Stomach (tissue), 9 donors: ENCODE measurements around the gene GRIP2. TPM values are rescaled to one million over a fixed set of nuclear protein-coding genes. Genes with fewer than 3 reads are reported as not detected.

Experiments
- DNase-seq, 2 donors: peaks; one replicate each; pipeline versions ENCODE4 v3.0.0 to v3.0.0-alpha.2; 2013 to 2019
- H3K27ac ChIP-seq, 5 donors: fragments of 200-600 bp in 4 of 5; sonication (generic) in 4 of 5; one replicate each; pipeline ENCODE4 v1.5.1; 2013 to 2019; ENCODE audit warnings: mild to moderate bottlenecking in 1 of 5, moderate library complexity in 1 of 5
- H3K27me3 ChIP-seq, 3 donors: fragments of 200-600 bp; sonication (generic); one replicate each; pipeline ENCODE4 v1.5.1; 2017 to 2019; ENCODE audit warnings: mixed run types in 1 of 3
- H3K36me3 ChIP-seq, 4 donors: fragments of 200-600 bp; sonication (generic); 1 replicate in 3 of 4; 2 replicates in 1 of 4; pipeline ENCODE4 v1.5.1; 2016 to 2019
- H3K4me1 ChIP-seq, 4 donors: fragments of 200-600 bp; sonication (generic); one replicate each; pipeline ENCODE4 v1.5.1; 2016 to 2019
- H3K4me3 ChIP-seq, 4 donors: fragments of 200-600 bp; sonication (generic) in 3 of 4; one replicate each; pipeline ENCODE4 v1.5.1; 2016 to 2019; ENCODE audit warnings: mild to moderate bottlenecking in 1 of 4
- H3K9me3 ChIP-seq, 4 donors: fragments of 200-600 bp; sonication (generic); one replicate each; pipeline ENCODE4 v1.5.1; 2016 to 2019
- CTCF ChIP-seq, 7 experiments: fragments of 450-650 bp in 4 of 7; fragments of 200-600 bp in 3 of 7; sonication (generic) in 3 of 7; IDR thresholded peaks; one replicate each; pipeline ENCODE4 v1.5.1; 2016 to 2019; ENCODE audit warnings: antibody characterized with exemption in 7 of 7, control low read depth in 2 of 7, mild to moderate bottlenecking in 1 of 7
- EP300 ChIP-seq: sonication (generic); formaldehyde crosslinking; IDR thresholded peaks from one replicate; pipeline ENCODE4 v1.6.1; 2017; ENCODE audit warnings: antibody characterized with exemption
- POLR2A ChIP-seq, 4 donors: fragments of 450-650 bp; IDR thresholded peaks; one replicate each; pipeline ENCODE4 v1.6.1; 2016; ENCODE audit warnings: antibody characterized with exemption in 4 of 4, control low read depth in 2 of 4, mild to moderate bottlenecking in 1 of 4, moderate library complexity in 1 of 4
- POLR2AphosphoS5 ChIP-seq, 3 donors: sonication (generic); formaldehyde crosslinking; IDR thresholded peaks; one replicate each; pipeline ENCODE4 v1.6.1; 2016; ENCODE audit warnings: antibody characterized with exemption in 3 of 3
- WGBS, 5 donors: extraction: QIAGEN DNeasy Blood & Tissue Kit in 3 of 5; methylation state at CpG; one replicate each; pipeline versions ENCODE4 v1.1.5 to v1.1.7; 2013 to 2018; 5-methylcytosine and 5-hydroxymethylcytosine counted together
- intact Hi-C: fragments of 100-400 bp; cut with DNase I; formaldehyde crosslinking; loops from one replicate; pipeline ENCODE4 v1.15.1; 2023; ENCODE audit warnings: low total_unique reads
- polyA plus RNA-seq, 3 donors: library from polyadenylated mRNA; stranded (reverse); fragments of 200-250 nt; gene quantifications; one replicate each; pipeline ENCODE4 v1.2.3, GENCODE V29; 2013
- total RNA-seq, 5 donors: library from RNA; depleted of rRNA; stranded (reverse); fragments of >200 nt; gene quantifications; one replicate each; pipeline versions ENCODE4 v1.1.0 to v1.2.3, GENCODE V29; 2014 to 2016
- donor health status: healthy with polysubstance abuse.
- donor health status: Bipolar disorder and iron deficiency.
- donor health status: healthy.

Gene GRIP2
- total and polyA plus RNA-seq, 8 donors: 0.58 to 33.8 (median 2.8) TPM

- Histone ChIP-seq H3K27me3 (no peaks in the 10 kb centered on the region), H3K4me3 (no peak overlapping the region), H3K27ac (no peak overlapping the region), H3K4me1 (peaks cover 0 to 6% (median 2%) of the 10 kb centered on the region in 4 donors), H3K36me3 (no peaks in the 10 kb centered on the region), H3K9me3 (no peaks in the 10 kb centered on the region)
- 78 to 88% (median 83%) methylated on average over 19 of the region's 19 CpGs for WGBS, 5 donors
- DNase-seq: no peak
- TF ChIP-seq EP300 (no peak), CTCF (IDR thresholded peaks at IDR 0.05) (no peak), POLR2A (IDR thresholded peaks at IDR 0.05) (no peak)
- intact Hi-C loops: no loop called here
These were observed 27.7 kb downstream of the GRIP2 start for GRCh38 chr3:14512281-14512941.

- Histone ChIP-seq H3K4me3 (no peak overlapping the region), H3K27me3 (no peaks in the 10 kb centered on the region), H3K36me3 (no peaks in the 10 kb centered on the region), H3K4me1 (peaks cover 0 to 6% (median 2%) of the 10 kb centered on the region in 4 donors), H3K27ac (no peak overlapping the region), H3K9me3 (no peaks in the 10 kb centered on the region)
- intact Hi-C loops: no loop called here
- WGBS, 5 donors: 66 to 72% (median 67%) methylated on average over 12 of the region's 12 CpGs
- no peak for TF ChIP-seq CTCF (IDR thresholded peaks at IDR 0.05)
- TF ChIP-seq POLR2A (IDR thresholded peaks at IDR 0.05): no peak
- TF ChIP-seq POLR2AphosphoS5 (IDR thresholded peaks at IDR 0.05): no peak
- TF ChIP-seq EP300: no peak
- DNase-seq: no peak
These were observed 28.4 kb downstream of the GRIP2 start for GRCh38 chr3:14511623-14512280.

- no peak for DNase-seq
- TF ChIP-seq EP300 (no peak), CTCF (IDR thresholded peaks at IDR 0.05) (no peak), POLR2AphosphoS5 (IDR thresholded peaks at IDR 0.05) (no peak), POLR2A (IDR thresholded peaks at IDR 0.05) (no peak)
- Histone ChIP-seq H3K27ac (no peak overlapping the region), H3K4me1 (peaks cover 0 to 6% (median 2%) of the 10 kb centered on the region in 4 donors), H3K36me3 (no peaks in the 10 kb centered on the region), H3K9me3 (no peaks in the 10 kb centered on the region), H3K27me3 (no peaks in the 10 kb centered on the region), H3K4me3 (no peak overlapping the region)
- WGBS, 5 donors: 83 to 88% (median 86%) methylated on average over 8 to 23 of the region's 23 CpGs
- intact Hi-C loops: no loop called here
These were observed 29.1 kb downstream of the GRIP2 start for GRCh38 chr3:14510838-14511622.

- peaks cover 0 to 6% (median 2%) of the 10 kb centered on the region in 4 donors for H3K4me1 ChIP-seq
- intact Hi-C loops: loop anchor here (5.0 kb wide), 1 partner anchor 38 kb away; no protein-coding TSS in a partner anchor
- 91 to 95% (median 92%) methylated on average over 10 of the region's 10 CpGs for WGBS, 5 donors
- no peak for DNase-seq
- no peak overlapping the region for H3K27ac ChIP-seq
- no peak for TF ChIP-seq POLR2AphosphoS5 (IDR thresholded peaks at IDR 0.05)
- no peak for TF ChIP-seq POLR2A (IDR thresholded peaks at IDR 0.05)
- TF ChIP-seq EP300: no peak
- no peak for TF ChIP-seq CTCF (IDR thresholded peaks at IDR 0.05)
- no peak overlapping the region for H3K4me3 ChIP-seq
- no peaks in the 10 kb centered on the region for H3K9me3 ChIP-seq
- H3K36me3 ChIP-seq: no peaks in the 10 kb centered on the region
- no peaks in the 10 kb centered on the region for H3K27me3 ChIP-seq
These were observed 30.4 kb downstream of the GRIP2 start for GRCh38 chr3:14509796-14510100.
